GM19455 (cell line): ENCODE measurements around the gene CRYBG2.

Experiments used
- ATAC-seq: cut with Tn5 transposase; IDR thresholded peaks from one replicate; pipeline ENCODE4 v1.9.1; 2021; ENCODE audit not compliant: unreplicated experiment

The CRYBG2 gene

GRCh38 chr1:26282401-26282918, 71.5 kb downstream of the CRYBG2 start:
- no peak for ATAC-seq

GRCh38 chr1:26281971-26282370, 72.0 kb downstream of the CRYBG2 start:
- no peak for ATAC-seq

GRCh38 chr1:26281091-26281958, 72.6 kb downstream of the CRYBG2 start:
- no peak for ATAC-seq

GRCh38 chr1:26280333-26281042, 73.4 kb downstream of the CRYBG2 start:
- ATAC-seq: no peak

- ATAC-seq: peak; percentile 61
These were observed 74.2 kb downstream of the CRYBG2 start, which contains the start of gene SH3BGRL3 for GRCh38 chr1:26279456-26280332. Gene SH3BGRL3 (plus strand): TSS chr1:26280086. CDS start chr1:26280156, 70 bp downstream.

- no peak for ATAC-seq
These were observed 75.0 kb downstream of the CRYBG2 start for GRCh38 chr1:26278724-26279455.

GRCh38 chr1:26278303-26278702, 75.6 kb downstream of the CRYBG2 start:
- no peak for ATAC-seq

GRCh38 chr1:26277719-26278118, 76.2 kb downstream of the CRYBG2 start:
- no peak for ATAC-seq

- no peak for ATAC-seq
These were observed 76.7 kb downstream of the CRYBG2 start for GRCh38 chr1:26277261-26277661.

GRCh38 chr1:26276432-26276838, 77.5 kb downstream of the CRYBG2 start:
- ATAC-seq: no peak

DNA sequence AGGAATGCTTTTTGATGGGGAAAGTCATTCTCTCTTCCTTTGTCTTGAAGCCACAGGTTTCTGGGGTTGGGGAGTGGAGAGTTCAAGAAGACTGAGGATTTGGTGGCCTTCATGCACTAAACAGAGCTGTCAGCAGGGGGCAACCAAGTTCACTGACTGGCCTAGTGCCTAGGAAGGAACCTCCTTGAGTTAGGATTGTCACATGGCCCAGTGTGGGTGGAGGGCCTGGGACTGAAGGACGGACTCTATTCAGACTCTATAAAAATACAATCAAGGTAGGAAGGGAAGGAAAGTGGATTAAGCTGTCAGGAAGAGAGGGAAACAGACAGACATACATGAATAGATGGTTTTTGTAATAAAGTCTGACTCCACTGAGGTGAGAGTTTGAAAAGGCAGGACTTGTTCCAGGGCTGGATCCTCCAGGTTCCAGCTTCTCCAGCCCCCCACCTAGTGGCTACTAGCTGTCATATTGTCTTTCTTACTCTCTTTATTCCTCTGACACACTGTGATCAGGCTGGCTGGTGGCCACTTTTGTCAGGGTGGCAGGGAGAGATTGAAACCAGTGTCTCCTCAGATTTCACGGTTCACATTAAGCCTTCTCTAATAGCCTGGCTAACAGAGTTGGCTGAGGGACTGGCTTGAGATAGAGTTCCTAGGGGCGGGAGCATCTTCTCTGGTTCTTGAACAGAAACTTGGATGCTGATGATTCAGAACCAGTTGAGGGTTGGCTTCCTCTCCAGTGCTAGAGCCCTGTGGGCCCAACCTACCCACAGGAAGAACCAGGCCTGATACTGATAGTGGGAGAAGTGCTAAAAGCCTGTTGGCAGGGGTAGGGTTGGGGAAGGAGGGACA, 78.1 kb downstream of the CRYBG2 start:
- ATAC-seq: no peak

- no peak for ATAC-seq
These were observed 79.0 kb downstream of the CRYBG2 start for GRCh38 chr1:26274801-26275425.
